Measurements from ENCODE around the gene PLLP. TPM values are rescaled to one million over a fixed set of nuclear protein-coding genes. Genes with fewer than 3 reads are reported as not detected.

PLLP gene
- polyA plus RNA-seq, 3 donors: 0.52 to 1.2 (median 0.97) TPM

DNA sequence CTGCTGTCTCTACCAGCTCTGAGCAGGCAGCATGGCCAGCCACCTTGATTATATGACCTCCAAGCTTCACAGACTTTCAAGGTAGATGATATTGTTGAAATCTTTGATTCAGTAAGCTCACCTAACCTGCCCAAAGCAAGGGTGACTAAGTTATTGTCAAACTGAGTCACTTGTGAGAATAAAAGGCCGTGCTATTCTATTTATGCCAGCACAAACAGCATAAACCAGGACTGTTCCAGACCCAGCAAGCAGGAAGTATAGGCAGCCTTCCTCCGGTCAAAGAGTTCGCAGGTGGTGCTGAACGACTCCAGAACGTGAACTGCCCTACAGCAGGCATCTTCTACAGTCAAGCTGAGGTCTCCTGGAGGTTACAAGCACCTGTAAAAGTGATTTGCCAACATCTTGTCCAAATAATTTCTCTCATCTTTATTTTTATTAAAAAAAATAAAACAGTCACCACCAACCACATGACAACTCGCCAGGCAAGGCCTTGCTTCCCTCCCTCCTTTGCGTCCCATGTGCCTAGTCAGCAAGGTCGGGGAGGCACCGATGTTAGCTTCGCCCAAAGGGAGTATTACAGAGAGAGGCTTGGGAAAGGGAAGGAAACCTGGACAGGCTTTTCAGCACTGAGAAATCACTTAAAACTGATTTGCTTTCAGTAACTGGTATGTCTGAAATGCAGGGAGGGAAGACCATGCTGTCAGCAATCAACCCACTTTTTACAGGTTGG lies 28.6 kb downstream of the PLLP start:
- Histone ChIP-seq H3K4me1 (ENCODE audit: control insufficient read depth in 1 of 2, insufficient read depth in 2 of 2, low read length in 2 of 2) (no peaks in the 10 kb centered on the region), H3K27me3 (ENCODE audit: control insufficient read depth in 2 of 2, insufficient read depth in 2 of 2, low read length in 2 of 2) (no peaks in the 10 kb centered on the region), H3K27ac (ENCODE audit: low read depth in 1 of 2, low read length in 2 of 2) (no peak overlapping the region), H3K4me3 (replicated peaks in 1 of 3; ENCODE audit: low read depth in 2 of 3, low read length in 3 of 3) (no peak overlapping the region), H3K9me3 (replicated peaks in 1 of 2; ENCODE audit: control insufficient read depth in 1 of 2, insufficient read depth in 1 of 2, low read length in 2 of 2) (no peaks in the 10 kb centered on the region), H4K20me1 (ENCODE audit: insufficient read depth, low read length) (no peaks in the 10 kb centered on the region), H3K9ac (ENCODE audit: insufficient read depth, low read length, poor library complexity, severe bottlenecking) (no peak overlapping the region), H3K4me2 (replicated peaks; ENCODE audit: extremely low read depth, low read length, poor library complexity, severe bottlenecking) (no peak overlapping the region), H2AFZ (ENCODE audit: insufficient read depth, low read depth, low read length, poor library complexity, severe bottlenecking) (no peak overlapping the region), H3K79me2 (ENCODE audit: insufficient read depth, low read length) (no peaks in the 10 kb centered on the region), H3K36me3 (replicated peaks in 1 of 2; ENCODE audit: control insufficient read depth in 1 of 2, insufficient read depth in 2 of 2, low read length in 2 of 2) (peaks cover 30 to 58% of the 10 kb centered on the region in 2 donors)
- H3K4me3 Mint-ChIP-seq: no peak overlapping the region
- TF ChIP-seq, protein P1, sequence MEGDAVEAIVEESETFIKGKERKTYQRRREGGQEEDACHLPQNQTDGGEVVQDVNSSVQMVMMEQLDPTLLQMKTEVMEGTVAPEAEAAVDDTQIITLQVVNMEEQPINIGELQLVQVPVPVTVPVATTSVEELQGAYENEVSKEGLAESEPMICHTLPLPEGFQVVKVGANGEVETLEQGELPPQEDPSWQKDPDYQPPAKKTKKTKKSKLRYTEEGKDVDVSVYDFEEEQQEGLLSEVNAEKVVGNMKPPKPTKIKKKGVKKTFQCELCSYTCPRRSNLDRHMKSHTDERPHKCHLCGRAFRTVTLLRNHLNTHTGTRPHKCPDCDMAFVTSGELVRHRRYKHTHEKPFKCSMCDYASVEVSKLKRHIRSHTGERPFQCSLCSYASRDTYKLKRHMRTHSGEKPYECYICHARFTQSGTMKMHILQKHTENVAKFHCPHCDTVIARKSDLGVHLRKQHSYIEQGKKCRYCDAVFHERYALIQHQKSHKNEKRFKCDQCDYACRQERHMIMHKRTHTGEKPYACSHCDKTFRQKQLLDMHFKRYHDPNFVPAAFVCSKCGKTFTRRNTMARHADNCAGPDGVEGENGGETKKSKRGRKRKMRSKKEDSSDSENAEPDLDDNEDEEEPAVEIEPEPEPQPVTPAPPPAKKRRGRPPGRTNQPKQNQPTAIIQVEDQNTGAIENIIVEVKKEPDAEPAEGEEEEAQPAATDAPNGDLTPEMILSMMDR (IDR thresholded peaks at IDR 0.05): no peak
- intact Hi-C loops (cut with micrococcal nuclease): no loop called here
- H3K27ac Mint-ChIP-seq: peak overlapping the region in 1 of 7 donors; percentile 46
- H3K27me3 Mint-ChIP-seq (ENCODE audit: low read depth in 3 of 3): peaks cover 0 to 4% (median 3%) of the 10 kb centered on the region in 3 donors
- peaks cover 32 to 36% of the 10 kb centered on the region in 2 donors for H3K36me3 Mint-ChIP-seq
- H3K9me3 Mint-ChIP-seq: no peaks in the 10 kb centered on the region
- WGBS (ENCODE audit: insufficient coverage): 88% methylated on average over 4 of the region's 10 CpGs
- peaks cover 6% of the 10 kb centered on the region for H3K4me1 Mint-ChIP-seq
- DNase-seq: no peak

DNA sequence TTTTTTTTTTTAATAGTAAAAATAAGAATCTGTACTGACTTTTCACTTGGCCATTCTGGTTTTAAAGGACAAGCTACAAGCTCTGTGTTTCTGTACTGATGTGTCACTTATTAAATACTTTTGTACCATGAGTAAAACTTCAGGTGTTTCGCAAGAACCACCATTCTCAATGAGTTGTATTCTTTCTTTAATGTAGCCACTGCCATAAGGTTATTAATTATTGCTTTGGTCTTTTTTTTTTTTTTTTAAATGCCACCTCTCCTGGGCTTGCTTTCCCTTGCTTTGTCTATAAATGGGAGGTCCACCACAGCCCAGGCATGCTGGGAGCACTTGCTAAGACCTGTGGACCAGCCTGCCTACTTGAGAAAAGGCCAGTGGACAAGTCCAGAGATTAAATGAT lies 31.0 kb downstream of the PLLP start:
- H3K4me1 ChIP-seq (ENCODE audit: control insufficient read depth in 1 of 2, insufficient read depth in 2 of 2, low read length in 2 of 2): no peaks in the 10 kb centered on the region
- Mint-ChIP-seq H3K36me3 (peaks cover 55 to 60% of the 10 kb centered on the region in 2 donors), H3K27ac (no peak overlapping the region), H3K4me3 (no peak overlapping the region), H3K4me1 (no peaks in the 10 kb centered on the region), H3K9me3 (no peaks in the 10 kb centered on the region), H3K27me3 (ENCODE audit: low read depth in 3 of 3) (peaks cover 0 to 4% (median 0%) of the 10 kb centered on the region in 3 donors)
- DNase-seq: no peak
- intact Hi-C loops (cut with micrococcal nuclease): no loop called here
- H3K36me3 ChIP-seq (replicated peaks in 1 of 2; ENCODE audit: control insufficient read depth in 1 of 2, insufficient read depth in 2 of 2, low read length in 2 of 2): peaks cover 53 to 82% of the 10 kb centered on the region in 2 donors
- no peaks in the 10 kb centered on the region for H4K20me1 ChIP-seq (ENCODE audit: insufficient read depth, low read length)
- TF ChIP-seq, protein P1 (IDR thresholded peaks at IDR 0.05): no peak
- H3K79me2 ChIP-seq (ENCODE audit: insufficient read depth, low read length): no peaks in the 10 kb centered on the region
- WGBS (ENCODE audit: insufficient coverage): no CpG with 5 or more reads among the region's 1 CpG
- no peaks in the 10 kb centered on the region for H3K9me3 ChIP-seq (replicated peaks in 1 of 2; ENCODE audit: control insufficient read depth in 1 of 2, insufficient read depth in 1 of 2, low read length in 2 of 2)
- H3K4me3 ChIP-seq (replicated peaks in 1 of 3; ENCODE audit: low read depth in 2 of 3, low read length in 3 of 3): no peak overlapping the region
- H2AFZ ChIP-seq (ENCODE audit: insufficient read depth, low read depth, low read length, poor library complexity, severe bottlenecking): no peak overlapping the region
- H3K27ac ChIP-seq (ENCODE audit: low read depth in 1 of 2, low read length in 2 of 2): no peak overlapping the region
- H3K9ac ChIP-seq (ENCODE audit: insufficient read depth, low read length, poor library complexity, severe bottlenecking): no peak overlapping the region
- H3K27me3 ChIP-seq (ENCODE audit: control insufficient read depth in 2 of 2, insufficient read depth in 2 of 2, low read length in 2 of 2): no peaks in the 10 kb centered on the region
- H3K4me2 ChIP-seq (replicated peaks; ENCODE audit: extremely low read depth, low read length, poor library complexity, severe bottlenecking): no peak overlapping the region

All from CD14-positive monocyte (primary cell).